LNCaP clone FGC (cell line): ENCODE measurements around the gene ERMN.
"Not testable (repeated sequence)": the region's sequence is repeated elsewhere in the genome, so short reads cannot be mapped to it uniquely, and the experiment has no call there.

ENCODE experiments used
- DNase-seq: peaks from one replicate; pipeline ENCODE4 v3.0.0-alpha.2; 2011; ENCODE audit warnings: low read depth
- H3K4me3 ChIP-seq: 2 replicates; pipeline ENCODE4 v1.5.1; 2011; ENCODE audit warnings: mild to moderate bottlenecking, low read depth, low read length, control low read depth
- CTCF ChIP-seq: IDR thresholded peaks from 2 replicates; pipeline ENCODE4 v1.5.1; 2012; ENCODE audit warnings: mild to moderate bottlenecking; ENCODE audit not compliant: control insufficient read depth, insufficient read depth; ENCODE audit errors: extremely low read depth

Gene ERMN

GRCh38 chr2:157283468-157283867 lies 42.2 kb downstream of the ERMN start:
- TF ChIP-seq CTCF, result no peak
- peak; percentile 70 for DNase-seq
- H3K4me3 ChIP-seq, result no peak overlapping the region

- no peak overlapping the region for H3K4me3 ChIP-seq
- TF ChIP-seq CTCF, result no peak
Measured at GRCh38 chr2:157281316-157281715, 44.3 kb downstream of the ERMN start.

GRCh38 chr2:157279311-157279710 lies 46.3 kb downstream of the ERMN start:
- DNase-seq, H3K4me3 ChIP-seq: not testable (repeated sequence)

More at GRCh38 chr2:157281316-157281715, 44.3 kb downstream of the ERMN start:
- no peak for DNase-seq

- no peak for DNase-seq
- no peak for TF ChIP-seq CTCF
- H3K4me3 ChIP-seq, result no peak overlapping the region
Measured at GRCh38 chr2:157271590-157272203, 53.9 kb downstream of the ERMN start.

GRCh38 chr2:157269922-157270321 lies 55.7 kb downstream of the ERMN start:
- no peak overlapping the region for H3K4me3 ChIP-seq
- DNase-seq, result no peak
- TF ChIP-seq CTCF, result no peak

- DNase-seq, result no peak
- no peak for TF ChIP-seq CTCF
- H3K4me3 ChIP-seq, result no peak overlapping the region
Measured at GRCh38 chr2:157269060-157269459, 56.6 kb downstream of the ERMN start.
